GM12878 (cell line): ENCODE data around the gene EPB41L4A.

Experiments
- BACH1 ChIP-seq: fragments of 450-650 bp; IDR thresholded peaks from 2 replicates; pipeline ENCODE4 v1.6.1; 2017; ENCODE audit warnings: mild to moderate bottlenecking, borderline replicate concordance
- CTCF ChIP-seq, 3 experiments: IDR thresholded peaks in 2 of 3; conservative IDR thresholded peaks in 1 of 3; 2 replicates each; pipeline ENCODE4 v1.5.1; 2011; ENCODE audit warnings: low read depth in 3 of 3, low read length in 3 of 3, mild to moderate bottlenecking in 3 of 3, control low read depth in 2 of 3, moderate library complexity in 2 of 3, inconsistent platforms in 1 of 3, mixed read lengths in 1 of 3; ENCODE audit not compliant: control insufficient read depth in 2 of 3, insufficient read depth in 1 of 3; ENCODE audit errors: extremely low read depth in 1 of 3
- PKNOX1 ChIP-seq: fragments of 450-650 bp; IDR thresholded peaks from 2 replicates; pipeline ENCODE4 v1.6.1; 2016; ENCODE audit warnings: mild to moderate bottlenecking
- POLR2A ChIP-seq: IDR thresholded peaks from 2 replicates; pipeline ENCODE4 v1.6.1; 2011; ENCODE audit warnings: low read depth, mild to moderate bottlenecking, low read length
- POLR2AphosphoS5 ChIP-seq: IDR thresholded peaks from 2 replicates; pipeline ENCODE4 v1.6.1; 2011; ENCODE audit warnings: mild to moderate bottlenecking, low read length, inconsistent platforms
- ZBTB40 ChIP-seq: fragments of 450-650 bp; IDR thresholded peaks from 2 replicates; pipeline ENCODE4 v1.6.1; 2016; ENCODE audit warnings: mild to moderate bottlenecking, moderate library complexity, borderline replicate concordance
- ZNF207 ChIP-seq: fragments of 450-650 bp; IDR thresholded peaks from 2 replicates; pipeline ENCODE4 v1.6.1; 2014; ENCODE audit warnings: antibody characterized with exemption, mild to moderate bottlenecking, borderline replicate concordance

GRCh38 chr5:112344540-112344939, 74.5 kb downstream of the EPB41L4A start:
- no peak for TF ChIP-seq PKNOX1
- TF ChIP-seq POLR2A: no peak
- TF ChIP-seq POLR2AphosphoS5: no peak
- TF ChIP-seq CTCF (IDR thresholded peaks at IDR 0.05 in 2 of 3, conservative IDR thresholded peaks at IDR 0.05 in 1 of 3; ENCODE audit: control insufficient read depth in 2 of 3, extremely low read depth in 1 of 3, insufficient read depth in 1 of 3, low read depth in 3 of 3, low read length in 3 of 3): no peak
- TF ChIP-seq ZBTB40: no peak
- TF ChIP-seq BACH1: no peak
- TF ChIP-seq ZNF207: no peak
